GM12891 (cell line): ENCODE data around the gene TTC39C.

Experiments
- PAX5 ChIP-seq: IDR thresholded peaks from 2 replicates; pipeline ENCODE4 v1.6.1; 2011; ENCODE audit warnings: low read length, moderate library complexity, mild to moderate bottlenecking; ENCODE audit not compliant: insufficient read depth, severe bottlenecking
- POLR2A ChIP-seq: IDR thresholded peaks from 2 replicates; pipeline ENCODE4 v1.6.1; 2011; ENCODE audit warnings: low read depth, low read length, control low read depth
- POLR2AphosphoS5 ChIP-seq: IDR thresholded peaks from 2 replicates; pipeline ENCODE4 v1.6.1; 2011; ENCODE audit warnings: low read depth, low read length, control low read depth
- SPI1 ChIP-seq: IDR thresholded peaks from 2 replicates; pipeline ENCODE4 v1.6.1; 2011; ENCODE audit warnings: low read depth, low read length, control low read depth
- TAF1 ChIP-seq: IDR thresholded peaks from 2 replicates; pipeline ENCODE4 v1.6.1; 2011; ENCODE audit warnings: low read depth, low read length, control low read depth

- TF ChIP-seq POLR2A (no peak), POLR2AphosphoS5 (no peak), TAF1 (no peak), PAX5 (no peak), SPI1 (no peak)
These were observed 167.3 kb downstream of the TTC39C start for GRCh38 chr18:24181806-24182205.
